Spleen (tissue), 11 donors: ENCODE results near the gene ACMSD. TPM values are rescaled to one million over a fixed set of nuclear protein-coding genes. Genes with fewer than 3 reads are reported as not detected.

Experiments used
- DNase-seq: peaks from one replicate; pipeline ENCODE4 v3.0.0-alpha.2; 2020
- H3K27ac ChIP-seq, 8 donors: fragments of 200-600 bp; sonication (generic) in 7 of 8; 1 replicate in 4 of 8; 2 replicates in 4 of 8; pipeline versions ENCODE4 v1.5.0 to v1.8.0; 2016 to 2021; ENCODE audit warnings: inconsistent platforms in 4 of 8, mild to moderate bottlenecking in 4 of 8, moderate library complexity in 1 of 8
- H3K27me3 ChIP-seq, 7 donors: fragments of 200-600 bp; sonication (generic) in 6 of 7; replicated peaks in 1 of 7; 1 replicate in 4 of 7; 2 replicates in 3 of 7; pipeline versions ENCODE4 v1.5.0 to v1.8.0; 2016 to 2021; ENCODE audit warnings: inconsistent platforms in 3 of 7, mild to moderate bottlenecking in 1 of 7
- H3K36me3 ChIP-seq, 6 donors: fragments of 200-600 bp; sonication (generic) in 5 of 6; 1 replicate in 4 of 6; 2 replicates in 2 of 6; pipeline versions ENCODE4 v1.5.0 to v1.8.0; 2016 to 2021; ENCODE audit warnings: inconsistent platforms in 2 of 6
- H3K4me1 ChIP-seq, 6 donors: fragments of 200-600 bp; sonication (generic) in 5 of 6; 1 replicate in 3 of 6; 2 replicates in 3 of 6; pipeline versions ENCODE4 v1.5.0 to v1.8.0; 2016 to 2021; ENCODE audit warnings: inconsistent platforms in 3 of 6
- H3K4me3 ChIP-seq, 8 donors: fragments of 200-600 bp; sonication (generic) in 7 of 8; 1 replicate in 4 of 8; 2 replicates in 4 of 8; pipeline versions ENCODE4 v1.5.0 to v1.8.0; 2016 to 2021; ENCODE audit warnings: inconsistent platforms in 4 of 8, mild to moderate bottlenecking in 4 of 8, moderate library complexity in 2 of 8
- H3K9me3 ChIP-seq, 8 donors: fragments of 200-600 bp; sonication (generic) in 7 of 8; 1 replicate in 4 of 8; 2 replicates in 4 of 8; pipeline versions ENCODE4 v1.5.0 to v1.8.0; 2016 to 2021; ENCODE audit warnings: inconsistent platforms in 4 of 8
- CTCF ChIP-seq, 11 experiments: fragments of 200-600 bp in 7 of 11; fragments of 450-650 bp in 4 of 11; sonication (generic) in 4 of 11; IDR thresholded peaks in 8 of 11; conservative IDR thresholded peaks in 3 of 11; 1 replicate in 7 of 11; 2 replicates in 4 of 11; pipeline versions ENCODE4 v1.4.0 to v1.8.0; 2016 to 2021; ENCODE audit warnings: antibody characterized with exemption in 11 of 11, inconsistent platforms in 4 of 11, mild to moderate bottlenecking in 1 of 11
- POLR2A ChIP-seq, 3 donors: fragments of 450-650 bp; IDR thresholded peaks; one replicate each; pipeline ENCODE4 v1.5.1; 2017; ENCODE audit warnings: antibody characterized with exemption in 3 of 3, mild to moderate bottlenecking in 1 of 3
- POLR2AphosphoS5 ChIP-seq, 3 donors: sonication (generic); formaldehyde crosslinking; IDR thresholded peaks; one replicate each; pipeline ENCODE4 v1.5.1; 2017; ENCODE audit warnings: antibody characterized with exemption in 3 of 3
- WGBS, 5 donors: extraction: QIAGEN DNeasy Blood & Tissue Kit in 3 of 5; methylation state at CpG; one replicate each; pipeline versions ENCODE4 v1.1.5 to v1.1.7; 2013 to 2018; 5-methylcytosine and 5-hydroxymethylcytosine counted together
- intact Hi-C: fragments of 100-400 bp; cut with DNase I; formaldehyde crosslinking; loops from one replicate; pipeline ENCODE4 v1.15.0; 2023; ENCODE audit warnings: low total_unique reads
- polyA plus RNA-seq, 3 donors: library from polyadenylated mRNA; stranded (reverse); fragments of 200-250 nt; gene quantifications; one replicate each; pipeline ENCODE4 v1.2.1, GENCODE V29; 2013
- total RNA-seq, 7 donors: library from RNA; depleted of rRNA in 3 of 7; stranded (reverse); fragments of >200 nt in 3 of 7; fragmentation: NEBNext Ultra II Directional in 4 of 7; extraction: Animal tissue kit (Norgen Biotek cat#: 25700) in 4 of 7; gene quantifications; one replicate each; pipeline versions ENCODE4 v1.1.0 to v1.2.1, GENCODE V29; 2016 to 2021
- donor health status: healthy with polysubstance abuse.
- donor health status: DM: no; HTN: no; CAD: no; lungs with moderate emphysema.
- donor health status: DM: no; HTN: no; CAD: no.
- donor health status: Bipolar disorder and iron deficiency.
- donor health status: healthy.
- donor health status: DM: no; HTN: no; CAD: no.
- donor health status: DM: yes; HTN: yes; CAD: no.

ACMSD gene
- total and polyA plus RNA-seq, 10 donors, result not detected

- no peak for DNase-seq
- Histone ChIP-seq H3K36me3 (peaks cover 0 to 51% (median 22%) of the 10 kb centered on the region in 6 donors), H3K27me3 (no peaks in the 10 kb centered on the region), H3K4me1 (peaks cover 38 to 94% (median 62%) of the 10 kb centered on the region in 6 donors), H3K4me3 (no peak overlapping the region), H3K9me3 (no peaks in the 10 kb centered on the region), H3K27ac (peak overlapping the region in 2 of 8 donors; percentile 23 to 24)
- WGBS, 5 donors, result 53 to 66% (median 57%) methylated on average over 2 of the region's 2 CpGs
- intact Hi-C loops, result no loop called here
- TF ChIP-seq CTCF (IDR thresholded peaks at IDR 0.05 in 8 of 11, conservative IDR thresholded peaks at IDR 0.05 in 3 of 11) (no peak), POLR2AphosphoS5 (IDR thresholded peaks at IDR 0.05) (no peak), POLR2A (IDR thresholded peaks at IDR 0.05) (no peak)
Measured at GRCh38 chr2:134934150-134934549, 95.7 kb downstream of the ACMSD start.

GRCh38 chr2:134934641-134935040, 96.2 kb downstream of the ACMSD start:
- no peaks in the 10 kb centered on the region for H3K9me3 ChIP-seq
- no peak overlapping the region for H3K4me3 ChIP-seq
- peak overlapping the region in 1 of 8 donors; percentile 23 for H3K27ac ChIP-seq
- TF ChIP-seq CTCF (IDR thresholded peaks at IDR 0.05 in 8 of 11, conservative IDR thresholded peaks at IDR 0.05 in 3 of 11) (no peak), POLR2A (IDR thresholded peaks at IDR 0.05) (no peak), POLR2AphosphoS5 (IDR thresholded peaks at IDR 0.05) (no peak)
- 0 to 8% (median 3%) methylated on average over 1 of the region's 1 CpG for WGBS, 5 donors
- intact Hi-C loops, result no loop called here
- peaks cover 0 to 54% (median 27%) of the 10 kb centered on the region in 6 donors for H3K36me3 ChIP-seq
- peaks cover 38 to 89% (median 57%) of the 10 kb centered on the region in 6 donors for H3K4me1 ChIP-seq
- DNase-seq, result no peak
- no peaks in the 10 kb centered on the region for H3K27me3 ChIP-seq

DNA sequence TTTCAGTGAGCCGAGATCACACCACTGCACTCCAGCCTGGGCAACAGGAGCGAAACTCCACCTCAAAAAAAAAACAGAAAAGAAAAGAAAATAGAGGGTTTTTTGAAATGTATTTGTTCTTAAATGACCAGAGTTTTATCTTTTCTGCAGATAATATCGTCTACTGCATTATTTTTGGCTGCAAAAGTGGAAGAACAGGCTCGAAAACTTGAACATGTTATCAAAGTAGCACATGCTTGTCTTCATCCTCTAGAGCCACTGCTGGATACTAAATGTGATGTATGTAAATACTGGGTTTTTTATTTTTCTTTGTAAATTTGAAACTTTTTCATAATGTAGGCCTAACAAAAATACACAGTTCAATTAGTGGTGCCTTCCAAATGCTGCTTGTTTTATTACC, 98.3 kb downstream of the ACMSD start:
- Histone ChIP-seq H3K36me3 (peaks cover 2 to 73% (median 46%) of the 10 kb centered on the region in 6 donors), H3K9me3 (no peaks in the 10 kb centered on the region), H3K27ac (no peak overlapping the region), H3K4me3 (no peak overlapping the region), H3K27me3 (no peaks in the 10 kb centered on the region), H3K4me1 (peaks cover 26 to 70% (median 44%) of the 10 kb centered on the region in 6 donors)
- 93 to 97% (median 97%) methylated on average over 4 of the region's 4 CpGs for WGBS, 5 donors
- intact Hi-C loops, result no loop called here
- TF ChIP-seq CTCF (IDR thresholded peaks at IDR 0.05 in 8 of 11, conservative IDR thresholded peaks at IDR 0.05 in 3 of 11), result no peak
- TF ChIP-seq POLR2A (IDR thresholded peaks at IDR 0.05), result no peak
- no peak for TF ChIP-seq POLR2AphosphoS5 (IDR thresholded peaks at IDR 0.05)
- DNase-seq, result no peak

- Histone ChIP-seq H3K27me3 (no peaks in the 10 kb centered on the region), H3K4me1 (peaks cover 0 to 44% (median 17%) of the 10 kb centered on the region in 6 donors), H3K36me3 (peaks cover 2 to 91% (median 68%) of the 10 kb centered on the region in 6 donors), H3K27ac (peak overlapping the region in 4 of 8 donors; percentile 21 to 50 (median 38)), H3K4me3 (no peak overlapping the region), H3K9me3 (no peaks in the 10 kb centered on the region)
- intact Hi-C loops, result no loop called here
- no peak for TF ChIP-seq POLR2A (IDR thresholded peaks at IDR 0.05)
- no peak for TF ChIP-seq POLR2AphosphoS5 (IDR thresholded peaks at IDR 0.05)
- no peak for TF ChIP-seq CTCF (IDR thresholded peaks at IDR 0.05 in 8 of 11, conservative IDR thresholded peaks at IDR 0.05 in 3 of 11)
- WGBS, 5 donors, result 64 to 77% (median 70%) methylated on average over 2 of the region's 2 CpGs
- no peak for DNase-seq
Measured at GRCh38 chr2:134943540-134943939, 105.1 kb downstream of the ACMSD start.
